ENCODE results near the gene ADCY1.
"Not testable (repeated sequence)": the region's sequence is repeated elsewhere in the genome, so short reads cannot be mapped to it uniquely, and the experiment has no call there.

ADCY1 gene

GRCh38 chr7:45573661-45574415, at the start of gene ADCY1:
Gene ADCY1, plus strand, starts transcription at chr7:45574368. Its CDS starts 176 bp downstream, at chr7:45574544.
- peak in 4 of 51 donors; percentile 19 to 43 (median 28) for DNase-seq

- DNase-seq: no peak
These were observed 49.7 kb upstream of the ADCY1 start for GRCh38 chr7:45524445-45524844.

- no peak for DNase-seq
These were observed 49.1 kb upstream of the ADCY1 start for GRCh38 chr7:45525057-45525456.

- no peak for DNase-seq
These were observed 30.7 kb upstream of the ADCY1 start for GRCh38 chr7:45543473-45543872.

- DNase-seq: not testable (repeated sequence)
These were observed 29.0 kb upstream of the ADCY1 start for GRCh38 chr7:45545105-45545710.

GRCh38 chr7:45548917-45549316, 25.3 kb upstream of the ADCY1 start:
- DNase-seq: not testable (repeated sequence)

- no peak for DNase-seq
These were observed 10.8 kb upstream of the ADCY1 start for GRCh38 chr7:45563401-45563800.

GRCh38 chr7:45563941-45564461, 10.2 kb upstream of the ADCY1 start:
- no peak for DNase-seq

- DNase-seq: no peak
These were observed 9.7 kb upstream of the ADCY1 start for GRCh38 chr7:45564485-45564884.

GRCh38 chr7:45564886-45565455, 9.2 kb upstream of the ADCY1 start:
- no peak for DNase-seq

GRCh38 chr7:45566386-45566785, 7.8 kb upstream of the ADCY1 start:
- no peak for DNase-seq

- DNase-seq: no peak
These were observed 7.2 kb upstream of the ADCY1 start for GRCh38 chr7:45566961-45567360.

- DNase-seq: no peak
These were observed 6.5 kb upstream of the ADCY1 start for GRCh38 chr7:45567713-45568112.

- no peak for DNase-seq
These were observed 5.5 kb upstream of the ADCY1 start for GRCh38 chr7:45568536-45569289.

- DNase-seq: no peak
These were observed 4.9 kb upstream of the ADCY1 start for GRCh38 chr7:45569290-45569685.

GRCh38 chr7:45570797-45571196, 3.4 kb upstream of the ADCY1 start:
- no peak for DNase-seq

- no peak for DNase-seq
These were observed 964 bp upstream of the ADCY1 start for GRCh38 chr7:45573204-45573603.

GRCh38 chr7:45574416-45574668, 174 bp downstream of the ADCY1 start:
- no peak for DNase-seq

GRCh38 chr7:45574669-45575500, 717 bp downstream of the ADCY1 start:
- no peak for DNase-seq

GRCh38 chr7:45575501-45576248, 1.5 kb downstream of the ADCY1 start:
- DNase-seq: no peak

All from hypothalamus (tissue), 51 donors.